ENCODE data around the gene CENPX. TPM values are rescaled to one million over a fixed set of nuclear protein-coding genes. Genes with fewer than 3 reads are reported as not detected.
A peak's percentile ranks its signal among the peaks of the same experiment; 100 is the strongest.

The CENPX gene
- polyA plus RNA-seq, 1 donor (not counting 4 experiments of a cell fraction or from before 2014, with no cell fraction given): 48.2 TPM

- Histone ChIP-seq H2AFZ (ENCODE audit: control insufficient read depth, low read length) (no peak overlapping the region), H3K36me3 (ENCODE audit: control insufficient read depth in 2 of 2, extremely low read depth in 1 of 2, insufficient read depth in 2 of 2, low read length in 2 of 2) (peaks cover 1 to 4% of the 10 kb centered on the region in 2 experiments), H4K20me1 (ENCODE audit: control insufficient read depth, extremely low read depth, insufficient read depth, low read length) (no peaks in the 10 kb centered on the region), H3K9me1 (ENCODE audit: control insufficient read depth, extremely low read depth, insufficient read depth, low read length) (no peaks in the 10 kb centered on the region), H3K27me3 (ENCODE audit: control insufficient read depth, extremely low read depth, insufficient read depth, low read length) (no peaks in the 10 kb centered on the region), H3K9ac (ENCODE audit: control insufficient read depth, extremely low read depth, insufficient read depth, low read length) (peak overlapping the region; percentile 78), H3K4me3 (ENCODE audit: control insufficient read depth in 2 of 3, extremely low read depth in 1 of 3, insufficient read depth in 2 of 3, low read depth in 1 of 3, low read length in 3 of 3) (peak overlapping the region in 2 of 3 experiments; percentile 55 to 87), H3K4me1 (ENCODE audit: control insufficient read depth, extremely low read depth, insufficient read depth, low read length) (peaks cover 17% of the 10 kb centered on the region), H3K79me2 (ENCODE audit: control insufficient read depth, insufficient read depth, low read length) (no peaks in the 10 kb centered on the region), H3K9me3 (ENCODE audit: control insufficient read depth, low read depth, low read length) (no peaks in the 10 kb centered on the region), H3K27ac (ENCODE audit: control insufficient read depth, insufficient read depth, low read length) (no peak overlapping the region), H3K4me2 (ENCODE audit: control insufficient read depth, extremely low read depth, insufficient read depth, low read depth, low read length) (peak overlapping the region; percentile 96)
- FAIRE-seq (no peak), DNase-seq (ENCODE audit: low read depth, low spot score) (no peak)
- dilution Hi-C loops (cut with MboI; ENCODE audit: extremely low pct_ligation_motif_present, low sequenced_read_pairs): no loop called here
- no peak for TF ChIP-seq EZH2 (IDR thresholded peaks at IDR 0.05; ENCODE audit: low read length)
- TF ChIP-seq, protein P1, sequence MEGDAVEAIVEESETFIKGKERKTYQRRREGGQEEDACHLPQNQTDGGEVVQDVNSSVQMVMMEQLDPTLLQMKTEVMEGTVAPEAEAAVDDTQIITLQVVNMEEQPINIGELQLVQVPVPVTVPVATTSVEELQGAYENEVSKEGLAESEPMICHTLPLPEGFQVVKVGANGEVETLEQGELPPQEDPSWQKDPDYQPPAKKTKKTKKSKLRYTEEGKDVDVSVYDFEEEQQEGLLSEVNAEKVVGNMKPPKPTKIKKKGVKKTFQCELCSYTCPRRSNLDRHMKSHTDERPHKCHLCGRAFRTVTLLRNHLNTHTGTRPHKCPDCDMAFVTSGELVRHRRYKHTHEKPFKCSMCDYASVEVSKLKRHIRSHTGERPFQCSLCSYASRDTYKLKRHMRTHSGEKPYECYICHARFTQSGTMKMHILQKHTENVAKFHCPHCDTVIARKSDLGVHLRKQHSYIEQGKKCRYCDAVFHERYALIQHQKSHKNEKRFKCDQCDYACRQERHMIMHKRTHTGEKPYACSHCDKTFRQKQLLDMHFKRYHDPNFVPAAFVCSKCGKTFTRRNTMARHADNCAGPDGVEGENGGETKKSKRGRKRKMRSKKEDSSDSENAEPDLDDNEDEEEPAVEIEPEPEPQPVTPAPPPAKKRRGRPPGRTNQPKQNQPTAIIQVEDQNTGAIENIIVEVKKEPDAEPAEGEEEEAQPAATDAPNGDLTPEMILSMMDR (optimal IDR thresholded peaks at IDR 0.05 in 1 of 3, IDR thresholded peaks at IDR 0.05 in 1 of 3, conservative IDR thresholded peaks at IDR 0.05 in 1 of 3; ENCODE audit: extremely low read depth in 1 of 3, insufficient read depth in 2 of 3, low read length in 3 of 3): no peak
Measured at GRCh38 chr17:82035956-82036633, 13.4 kb upstream of the CENPX start.

GRCh38 chr17:82035488-82035887, 12.8 kb upstream of the CENPX start:
- DNase-seq (ENCODE audit: low read depth, low spot score) (no peak), FAIRE-seq (no peak)
- TF ChIP-seq, protein P1 (optimal IDR thresholded peaks at IDR 0.05 in 1 of 3, IDR thresholded peaks at IDR 0.05 in 1 of 3, conservative IDR thresholded peaks at IDR 0.05 in 1 of 3; ENCODE audit: extremely low read depth in 1 of 3, insufficient read depth in 2 of 3, low read length in 3 of 3): no peak
- no peak for TF ChIP-seq EZH2 (IDR thresholded peaks at IDR 0.05; ENCODE audit: low read length)
- no peaks in the 10 kb centered on the region for H3K9me1 ChIP-seq (ENCODE audit: control insufficient read depth, extremely low read depth, insufficient read depth, low read length)
- H3K4me3 ChIP-seq (ENCODE audit: control insufficient read depth in 2 of 3, extremely low read depth in 1 of 3, insufficient read depth in 2 of 3, low read depth in 1 of 3, low read length in 3 of 3): no peak overlapping the region
- H3K27ac ChIP-seq (ENCODE audit: control insufficient read depth, insufficient read depth, low read length): no peak overlapping the region
- H4K20me1 ChIP-seq (ENCODE audit: control insufficient read depth, extremely low read depth, insufficient read depth, low read length): no peaks in the 10 kb centered on the region
- H2AFZ ChIP-seq (ENCODE audit: control insufficient read depth, low read length): no peak overlapping the region
- H3K9ac ChIP-seq (ENCODE audit: control insufficient read depth, extremely low read depth, insufficient read depth, low read length): no peak overlapping the region
- H3K79me2 ChIP-seq (ENCODE audit: control insufficient read depth, insufficient read depth, low read length): no peaks in the 10 kb centered on the region
- H3K4me1 ChIP-seq (ENCODE audit: control insufficient read depth, extremely low read depth, insufficient read depth, low read length): peaks cover 22% of the 10 kb centered on the region
- dilution Hi-C loops (cut with MboI; ENCODE audit: extremely low pct_ligation_motif_present, low sequenced_read_pairs): no loop called here
- H3K36me3 ChIP-seq (ENCODE audit: control insufficient read depth in 2 of 2, extremely low read depth in 1 of 2, insufficient read depth in 2 of 2, low read length in 2 of 2): peaks cover 1 to 4% of the 10 kb centered on the region in 2 experiments
- H3K27me3 ChIP-seq (ENCODE audit: control insufficient read depth, extremely low read depth, insufficient read depth, low read length): no peaks in the 10 kb centered on the region
- no peaks in the 10 kb centered on the region for H3K9me3 ChIP-seq (ENCODE audit: control insufficient read depth, low read depth, low read length)
- H3K4me2 ChIP-seq (ENCODE audit: control insufficient read depth, extremely low read depth, insufficient read depth, low read depth, low read length): no peak overlapping the region
